Activated T-cell treated with anti-CD3 and anti-CD28 coated beads, Interleukin-2, amount 50 U/mL, for 4 hours (primary cell): ENCODE measurements around the gene FICD. TPM values are rescaled to one million over a fixed set of nuclear protein-coding genes. Genes with fewer than 3 reads are reported as not detected.
A peak's percentile ranks its signal among the peaks of the same experiment; 100 is the strongest.

Experiments used
- ATAC-seq, 2 donors: fragments of 200-7000 bp; cut with Tn5 transposase; one replicate each; pipeline ENCODE4 v1.10.0; 2021
- DNase-seq: peaks from one replicate; pipeline ENCODE4 v3.0.0-alpha.2; 2020
- H3K27me3 Mint-ChIP-seq: one replicate; pipeline ENCODE4 v1.8.0; 2021; ENCODE audit warnings: low read depth, mixed read lengths
- H3K36me3 Mint-ChIP-seq: one replicate; pipeline ENCODE4 v1.8.0; 2022; ENCODE audit warnings: mixed read lengths; ENCODE audit not compliant: insufficient read depth
- H3K4me1 Mint-ChIP-seq: one replicate; pipeline ENCODE4 v1.8.0; 2021; ENCODE audit warnings: low read depth, mixed read lengths
- H3K4me3 Mint-ChIP-seq: one replicate; pipeline ENCODE4 v1.8.0; 2021; ENCODE audit warnings: mild to moderate bottlenecking, moderate library complexity, mixed read lengths
- H3K9me3 Mint-ChIP-seq: one replicate; pipeline ENCODE4 v1.8.0; 2021; ENCODE audit warnings: mixed read lengths
- total RNA-seq, 3 donors: library from RNA; stranded (reverse); gene quantifications; one replicate each; pipeline ENCODE4 v1.2.1, GENCODE V29; 2021

The FICD gene
- total RNA-seq, result 1 to 10 TPM; 6.2 to 9.2 (median 6.9) TPM

- H3K9me3 Mint-ChIP-seq, result no peaks in the 10 kb centered on the region
- DNase-seq, result peak; percentile 99
- H3K4me1 Mint-ChIP-seq, result peaks cover 26% of the 10 kb centered on the region
- H3K4me3 Mint-ChIP-seq, result peak within 1 kb of the TSS; percentile 91
- H3K27me3 Mint-ChIP-seq, result no peaks in the 10 kb centered on the region
- peaks cover 12% of the 10 kb centered on the region for H3K36me3 Mint-ChIP-seq
- ATAC-seq, result peak; percentile 94 to 95
Measured at GRCh38 chr12:108514973-108515814, at the start of gene FICD. Gene FICD (plus strand): TSS chr12:108515277. CDS start chr12:108516973, 1,696 bp downstream.

GRCh38 chr12:108465417-108465816 lies 49.7 kb upstream of the FICD start:
- no peak for DNase-seq
- Mint-ChIP-seq H3K4me1 (no peaks in the 10 kb centered on the region), H3K36me3 (no peaks in the 10 kb centered on the region), H3K4me3 (no peak overlapping the region), H3K9me3 (no peaks in the 10 kb centered on the region), H3K27me3 (peaks cover 43% of the 10 kb centered on the region)
- ATAC-seq, result no peak

GRCh38 chr12:108468196-108468968 lies 46.7 kb upstream of the FICD start:
- DNase-seq, result no peak
- no peaks in the 10 kb centered on the region for H3K9me3 Mint-ChIP-seq

GRCh38 chr12:108473400-108474055 lies 41.5 kb upstream of the FICD start:
- ATAC-seq, result no peak
- no peaks in the 10 kb centered on the region for H3K4me1 Mint-ChIP-seq
- DNase-seq, result no peak

More at GRCh38 chr12:108468196-108468968, 46.7 kb upstream of the FICD start:
- Mint-ChIP-seq H3K36me3 (no peaks in the 10 kb centered on the region), H3K27me3 (peaks cover 29% of the 10 kb centered on the region), H3K4me1 (no peaks in the 10 kb centered on the region), H3K4me3 (no peak overlapping the region)
- no peak for ATAC-seq

GRCh38 chr12:108475396-108475795 lies 39.7 kb upstream of the FICD start:
- Mint-ChIP-seq H3K9me3 (no peaks in the 10 kb centered on the region), H3K4me1 (no peaks in the 10 kb centered on the region), H3K27me3 (peaks cover 25% of the 10 kb centered on the region), H3K4me3 (no peak overlapping the region), H3K36me3 (no peaks in the 10 kb centered on the region)
- DNase-seq, result no peak
- ATAC-seq, result no peak

More at GRCh38 chr12:108473400-108474055, 41.5 kb upstream of the FICD start:
- Mint-ChIP-seq H3K27me3 (peaks cover 11% of the 10 kb centered on the region), H3K4me3 (no peak overlapping the region), H3K9me3 (no peaks in the 10 kb centered on the region), H3K36me3 (no peaks in the 10 kb centered on the region)

GRCh38 chr12:108477055-108477880 lies 37.8 kb upstream of the FICD start:
- no peak for ATAC-seq

GRCh38 chr12:108477881-108478259 lies 37.2 kb upstream of the FICD start:
- peaks cover 31% of the 10 kb centered on the region for H3K27me3 Mint-ChIP-seq
- no peaks in the 10 kb centered on the region for H3K4me1 Mint-ChIP-seq
- ATAC-seq (no peak), DNase-seq (no peak)
- no peaks in the 10 kb centered on the region for H3K9me3 Mint-ChIP-seq
- H3K36me3 Mint-ChIP-seq, result no peaks in the 10 kb centered on the region
- no peak overlapping the region for H3K4me3 Mint-ChIP-seq

More at GRCh38 chr12:108477055-108477880, 37.8 kb upstream of the FICD start:
- H3K4me1 Mint-ChIP-seq, result no peaks in the 10 kb centered on the region
- no peaks in the 10 kb centered on the region for H3K36me3 Mint-ChIP-seq
- DNase-seq, result no peak
- no peaks in the 10 kb centered on the region for H3K9me3 Mint-ChIP-seq
- H3K27me3 Mint-ChIP-seq, result peaks cover 34% of the 10 kb centered on the region
- H3K4me3 Mint-ChIP-seq, result no peak overlapping the region

GRCh38 chr12:108478611-108479206 lies 36.4 kb upstream of the FICD start:
- Mint-ChIP-seq H3K36me3 (no peaks in the 10 kb centered on the region), H3K9me3 (no peaks in the 10 kb centered on the region), H3K27me3 (peaks cover 33% of the 10 kb centered on the region), H3K4me1 (no peaks in the 10 kb centered on the region), H3K4me3 (no peak overlapping the region)
- ATAC-seq (no peak), DNase-seq (no peak)

GRCh38 chr12:108479364-108480070 lies 35.6 kb upstream of the FICD start:
- Mint-ChIP-seq H3K9me3 (no peaks in the 10 kb centered on the region), H3K4me1 (no peaks in the 10 kb centered on the region), H3K27me3 (peaks cover 33% of the 10 kb centered on the region), H3K4me3 (no peak overlapping the region), H3K36me3 (no peaks in the 10 kb centered on the region)
- DNase-seq (no peak), ATAC-seq (no peak)

- Mint-ChIP-seq H3K4me1 (no peaks in the 10 kb centered on the region), H3K9me3 (peaks cover 5% of the 10 kb centered on the region), H3K36me3 (no peaks in the 10 kb centered on the region), H3K4me3 (no peak overlapping the region), H3K27me3 (peaks cover 40% of the 10 kb centered on the region)
- ATAC-seq, result no peak
- DNase-seq, result no peak
Measured at GRCh38 chr12:108482717-108483212, 32.3 kb upstream of the FICD start.

GRCh38 chr12:108483213-108484059 lies 31.6 kb upstream of the FICD start:
- peaks cover 5% of the 10 kb centered on the region for H3K9me3 Mint-ChIP-seq
- no peak for ATAC-seq
- peaks cover 40% of the 10 kb centered on the region for H3K27me3 Mint-ChIP-seq
- no peaks in the 10 kb centered on the region for H3K4me1 Mint-ChIP-seq
- DNase-seq, result no peak
- no peaks in the 10 kb centered on the region for H3K36me3 Mint-ChIP-seq
- no peak overlapping the region for H3K4me3 Mint-ChIP-seq

- DNase-seq (no peak), ATAC-seq (no peak)
- H3K27me3 Mint-ChIP-seq, result peaks cover 43% of the 10 kb centered on the region
- H3K4me1 Mint-ChIP-seq, result no peaks in the 10 kb centered on the region
- no peak overlapping the region for H3K4me3 Mint-ChIP-seq
- H3K36me3 Mint-ChIP-seq, result no peaks in the 10 kb centered on the region
- peaks cover 5% of the 10 kb centered on the region for H3K9me3 Mint-ChIP-seq
Measured at GRCh38 chr12:108484431-108484830, 30.6 kb upstream of the FICD start.
